Gastroesophageal sphincter (tissue), 4 donors: ENCODE data around the gene MMEL1. TPM values are rescaled to one million over a fixed set of nuclear protein-coding genes. Genes with fewer than 3 reads are reported as not detected.

Experiments
- ATAC-seq: fragments of 150-250 bp; one replicate; pipeline ENCODE4 v1.9.1; 2016; ENCODE audit warnings: mild to moderate bottlenecking, moderate library complexity
- H3K27ac ChIP-seq, 4 donors: fragments of 200-600 bp; sonication (generic) in 3 of 4; 1 replicate in 3 of 4; 2 replicates in 1 of 4; pipeline ENCODE4 v1.5.1; 2016 to 2019
- H3K27me3 ChIP-seq: fragments of 200-600 bp; sonication (generic); one replicate; pipeline ENCODE4 v1.5.1; 2019
- H3K36me3 ChIP-seq, 2 donors: fragments of 200-600 bp; sonication (generic); one replicate each; pipeline ENCODE4 v1.5.1; 2019; ENCODE audit warnings: control low read depth in 1 of 2
- H3K4me1 ChIP-seq, 3 donors: fragments of 200-600 bp; sonication (generic); 1 replicate in 2 of 3; 2 replicates in 1 of 3; pipeline ENCODE4 v1.5.1; 2016 to 2019; ENCODE audit warnings: control low read depth in 2 of 3
- H3K4me3 ChIP-seq, 2 donors: fragments of 200-600 bp; sonication (generic); one replicate each; pipeline ENCODE4 v1.5.1; 2019; ENCODE audit warnings: mild to moderate bottlenecking in 1 of 2, moderate library complexity in 1 of 2
- H3K9me3 ChIP-seq, 3 donors: fragments of 200-600 bp; sonication (generic); one replicate each; pipeline ENCODE4 v1.5.1; 2017 to 2019; ENCODE audit warnings: control low read depth in 2 of 3
- EP300 ChIP-seq: sonication (generic); formaldehyde crosslinking; IDR thresholded peaks from one replicate; pipeline ENCODE4 v1.6.1; 2017; ENCODE audit warnings: antibody characterized with exemption, mild to moderate bottlenecking
- POLR2A ChIP-seq, 2 donors: fragments of 450-650 bp; IDR thresholded peaks; one replicate each; pipeline ENCODE4 v1.6.1; 2017; ENCODE audit warnings: antibody characterized with exemption in 2 of 2, mild to moderate bottlenecking in 2 of 2, moderate library complexity in 1 of 2
- POLR2AphosphoS5 ChIP-seq: sonication (generic); formaldehyde crosslinking; IDR thresholded peaks from one replicate; pipeline ENCODE4 v1.6.1; 2017; ENCODE audit warnings: antibody characterized with exemption
- WGBS, 2 donors: methylation state at CpG; one replicate each; pipeline ENCODE4 v1.1.5; 2018; ENCODE audit warnings: low coverage in 1 of 2; 5-methylcytosine and 5-hydroxymethylcytosine counted together
- total RNA-seq, 4 donors: library from RNA; depleted of rRNA; stranded (reverse); fragments of >200 nt; gene quantifications; one replicate each; pipeline ENCODE4 v1.1.0, GENCODE V29; 2016
- TF ChIP-seq, protein P1 (sequence below), 4 experiments: fragments of 200-600 bp in 2 of 4; fragments of 450-650 bp in 2 of 4; sonication (generic) in 1 of 4; IDR thresholded peaks; one replicate each; pipeline ENCODE4 v1.5.1; 2017 to 2019; ENCODE audit warnings: antibody characterized with exemption in 4 of 4, mild to moderate bottlenecking in 2 of 4, moderate library complexity in 2 of 4

The MMEL1 gene
- total RNA-seq, 4 donors from 2014 or later: 1.4 to 3.9 (median 2.1) TPM; not detected in 1

DNA sequence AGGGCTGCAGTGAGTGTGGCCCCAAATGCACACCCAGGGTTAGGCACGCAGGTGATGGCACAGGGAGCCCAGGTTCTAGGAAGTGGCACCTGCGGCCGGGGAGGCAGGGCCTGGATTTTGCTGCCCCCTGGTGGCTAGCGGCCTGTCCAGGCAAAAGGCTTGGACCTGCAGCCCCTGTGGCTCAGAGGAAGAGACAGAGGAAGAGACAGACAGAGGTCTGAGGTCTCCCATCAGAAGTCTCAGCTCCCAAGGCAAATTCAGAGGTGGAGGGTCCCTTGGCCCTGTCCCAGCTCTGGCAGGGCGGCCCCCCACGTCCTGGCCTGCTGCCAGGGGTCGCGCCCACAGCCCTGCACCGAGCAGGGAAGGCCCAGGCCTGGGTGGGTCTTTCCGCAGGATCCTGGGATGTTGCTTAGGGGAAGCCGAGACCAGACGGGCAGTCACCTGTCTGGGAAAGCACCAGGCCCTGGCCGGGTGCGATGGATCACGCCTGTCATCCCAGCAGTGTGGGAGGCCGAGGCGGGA, 84.7 kb downstream of the MMEL1 start:
- WGBS, 2 donors: no CpG with 5 or more reads among the region's 17 CpGs
- H3K27me3 ChIP-seq: peaks cover 53% of the 10 kb centered on the region
- peak; percentile 32 for ATAC-seq
- peaks cover 0 to 76% (median 34%) of the 10 kb centered on the region in 3 donors for H3K4me1 ChIP-seq
- peak overlapping the region; percentile 1 to 61 for H3K4me3 ChIP-seq
- no peak for TF ChIP-seq POLR2A (IDR thresholded peaks at IDR 0.05)
- TF ChIP-seq, protein P1, sequence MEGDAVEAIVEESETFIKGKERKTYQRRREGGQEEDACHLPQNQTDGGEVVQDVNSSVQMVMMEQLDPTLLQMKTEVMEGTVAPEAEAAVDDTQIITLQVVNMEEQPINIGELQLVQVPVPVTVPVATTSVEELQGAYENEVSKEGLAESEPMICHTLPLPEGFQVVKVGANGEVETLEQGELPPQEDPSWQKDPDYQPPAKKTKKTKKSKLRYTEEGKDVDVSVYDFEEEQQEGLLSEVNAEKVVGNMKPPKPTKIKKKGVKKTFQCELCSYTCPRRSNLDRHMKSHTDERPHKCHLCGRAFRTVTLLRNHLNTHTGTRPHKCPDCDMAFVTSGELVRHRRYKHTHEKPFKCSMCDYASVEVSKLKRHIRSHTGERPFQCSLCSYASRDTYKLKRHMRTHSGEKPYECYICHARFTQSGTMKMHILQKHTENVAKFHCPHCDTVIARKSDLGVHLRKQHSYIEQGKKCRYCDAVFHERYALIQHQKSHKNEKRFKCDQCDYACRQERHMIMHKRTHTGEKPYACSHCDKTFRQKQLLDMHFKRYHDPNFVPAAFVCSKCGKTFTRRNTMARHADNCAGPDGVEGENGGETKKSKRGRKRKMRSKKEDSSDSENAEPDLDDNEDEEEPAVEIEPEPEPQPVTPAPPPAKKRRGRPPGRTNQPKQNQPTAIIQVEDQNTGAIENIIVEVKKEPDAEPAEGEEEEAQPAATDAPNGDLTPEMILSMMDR (IDR thresholded peaks at IDR 0.05): peak in 3 of 4 experiments; percentile 84 to 98 (median 92)
- TF ChIP-seq EP300: no peak
- TF ChIP-seq POLR2AphosphoS5: no peak
- peak overlapping the region; percentile 55 to 90 (median 88) for H3K27ac ChIP-seq
- no peaks in the 10 kb centered on the region for H3K36me3 ChIP-seq
- no peaks in the 10 kb centered on the region for H3K9me3 ChIP-seq

DNA sequence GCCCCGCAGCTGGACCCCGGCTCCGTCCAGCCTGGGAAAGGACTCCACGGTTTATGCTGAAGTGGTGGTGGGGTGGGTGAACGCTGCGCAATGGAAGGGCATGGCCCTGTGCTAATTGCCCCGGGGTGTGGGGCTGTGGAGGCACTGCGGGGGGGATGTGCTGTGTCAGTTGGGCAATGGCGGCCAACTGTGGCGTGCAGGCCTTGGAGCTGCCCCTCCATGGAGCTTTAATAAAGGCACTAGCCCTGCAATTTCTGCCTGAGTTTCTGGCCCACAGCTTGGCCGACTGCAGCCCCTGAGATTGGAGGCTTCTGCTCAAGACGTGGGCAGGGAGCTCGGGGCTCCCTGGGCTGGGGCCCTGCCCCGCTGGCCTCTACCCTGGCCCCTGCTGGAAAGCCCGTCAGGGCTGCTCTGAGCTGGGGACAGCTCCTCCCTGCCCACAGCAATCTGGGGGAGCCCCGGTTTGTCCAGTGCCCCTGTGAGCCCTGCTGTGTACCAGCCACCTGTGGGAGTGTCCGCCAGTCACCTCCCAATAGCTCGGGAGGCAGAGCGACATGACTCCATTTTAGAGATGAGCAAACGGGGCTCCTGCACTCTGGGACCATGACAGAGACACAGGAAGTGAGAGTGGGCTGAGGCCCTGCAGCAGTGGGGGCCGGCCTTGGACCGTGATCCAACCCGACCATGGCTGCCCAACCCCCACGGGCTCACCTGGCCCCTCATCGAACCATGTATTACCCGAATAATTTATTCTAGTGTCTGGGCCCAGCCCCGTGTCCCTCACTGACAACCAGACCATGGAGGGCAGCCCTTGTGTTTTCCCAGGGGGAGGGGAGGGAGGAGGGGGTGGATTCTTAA, 85.4 kb downstream of the MMEL1 start:
- TF ChIP-seq, protein P1 (IDR thresholded peaks at IDR 0.05): no peak
- H3K27ac ChIP-seq: peak overlapping the region in 3 of 4 donors; percentile 88 to 90 (median 88)
- H3K27me3 ChIP-seq: peaks cover 60% of the 10 kb centered on the region
- WGBS, 2 donors: 0 to 4% methylated on average over 2 to 5 of the region's 27 CpGs
- ATAC-seq: no peak
- H3K9me3 ChIP-seq: no peaks in the 10 kb centered on the region
- H3K36me3 ChIP-seq: no peaks in the 10 kb centered on the region
- peak overlapping the region; percentile 35 to 61 for H3K4me3 ChIP-seq
- peaks cover 0 to 76% (median 34%) of the 10 kb centered on the region in 3 donors for H3K4me1 ChIP-seq

DNA sequence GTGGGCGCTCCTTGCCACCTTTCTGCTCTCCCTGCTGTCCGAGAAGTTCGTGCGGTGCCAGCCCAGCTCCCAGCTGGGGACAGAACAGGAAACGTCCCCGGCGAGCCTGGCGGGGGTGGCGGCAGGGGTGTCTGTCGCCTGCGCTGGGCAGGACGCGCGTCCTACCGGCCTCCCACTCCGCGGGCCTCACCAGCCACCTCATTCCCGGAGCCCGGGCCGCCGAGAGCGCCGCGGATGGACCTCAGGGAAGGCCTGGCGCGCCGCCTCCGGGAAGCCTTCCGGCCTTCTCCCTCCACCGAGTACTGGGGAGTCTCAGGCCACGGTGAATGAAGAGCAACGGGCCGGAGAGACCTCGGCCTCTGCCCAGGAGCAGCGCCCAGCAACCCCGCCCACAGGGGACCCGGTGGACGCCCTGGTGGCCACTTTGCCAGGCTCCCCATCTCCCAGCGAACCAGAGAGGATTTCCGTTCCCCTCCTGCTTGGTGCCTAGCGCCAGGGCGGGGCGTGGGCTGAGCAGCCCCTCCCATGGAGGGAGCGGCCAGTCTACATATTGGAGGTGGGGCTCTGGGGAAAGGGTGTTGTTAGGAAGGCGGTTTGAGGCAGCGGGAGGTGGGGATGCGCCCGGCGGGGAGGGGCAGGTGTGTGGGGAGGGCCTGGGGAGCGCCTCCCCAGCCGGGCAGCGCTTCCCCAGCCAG, 86.2 kb downstream of the MMEL1 start:
- Histone ChIP-seq H3K27me3 (peaks cover 67% of the 10 kb centered on the region), H3K9me3 (no peaks in the 10 kb centered on the region), H3K4me3 (peak overlapping the region; percentile 35 to 61), H3K27ac (peak overlapping the region; percentile 26 to 90 (median 88)), H3K4me1 (peaks cover 0 to 76% (median 34%) of the 10 kb centered on the region in 3 donors), H3K36me3 (no peaks in the 10 kb centered on the region)
- peak; percentile 79 for ATAC-seq
- 0% methylated on average over 4 of the region's 52 CpGs; no CpG with 5 or more reads in 1 of the 2 donors for WGBS, 2 donors
- TF ChIP-seq, protein P1 (IDR thresholded peaks at IDR 0.05): peak in 1 of 4 experiments; percentile 21
- TF ChIP-seq EP300 (no peak), POLR2AphosphoS5 (no peak), POLR2A (IDR thresholded peaks at IDR 0.05) (no peak)

DNA sequence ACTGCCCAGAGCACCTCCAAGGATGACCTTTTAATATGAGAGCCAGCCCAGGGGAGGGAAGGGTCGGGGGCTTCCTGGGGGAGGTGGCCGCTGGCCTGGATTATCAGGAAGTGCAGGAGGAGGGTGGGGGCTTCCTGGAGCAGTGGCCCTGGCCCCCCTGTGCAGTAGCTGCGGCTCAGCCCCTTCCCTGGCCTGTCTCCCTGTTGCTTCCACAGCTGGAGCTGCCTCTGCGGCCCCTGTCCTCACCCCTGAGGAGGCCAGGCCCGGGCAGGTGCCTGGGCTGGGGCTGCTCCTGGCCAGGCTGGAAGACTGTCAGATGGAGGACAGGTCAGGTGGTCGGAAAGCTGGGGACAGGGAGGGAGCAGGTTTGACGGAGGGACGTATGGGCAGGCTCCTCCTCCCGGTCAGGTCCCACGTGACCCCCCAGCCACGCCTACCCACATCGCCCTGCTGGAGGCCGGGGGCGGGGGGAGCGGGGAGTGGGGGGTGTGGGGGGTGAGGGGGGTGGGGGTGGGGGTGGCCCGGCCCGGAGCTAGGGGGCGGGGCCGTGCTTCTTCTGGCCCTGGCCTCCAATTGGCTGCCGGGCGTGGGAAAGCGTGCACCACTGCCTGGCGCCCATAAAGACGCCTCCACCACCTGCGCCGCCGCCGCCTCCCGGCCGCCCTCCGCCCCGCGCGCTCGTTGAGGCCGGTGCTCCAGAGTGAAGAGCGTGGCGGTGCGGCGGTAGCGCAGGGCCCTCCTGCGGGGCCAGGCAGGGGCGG, 86.9 kb downstream of the MMEL1 start:
- H3K9me3 ChIP-seq: no peaks in the 10 kb centered on the region
- no peak for TF ChIP-seq EP300
- TF ChIP-seq POLR2A (IDR thresholded peaks at IDR 0.05): peak in 1 of 2 donors; percentile 24
- peak overlapping the region; percentile 35 to 61 for H3K4me3 ChIP-seq
- no peaks in the 10 kb centered on the region for H3K36me3 ChIP-seq
- peaks cover 69% of the 10 kb centered on the region for H3K27me3 ChIP-seq
- no CpG with 5 or more reads among the region's 43 CpGs for WGBS, 2 donors
- H3K27ac ChIP-seq: peak overlapping the region; percentile 26 to 90 (median 88)
- peaks cover 0 to 79% (median 34%) of the 10 kb centered on the region in 3 donors for H3K4me1 ChIP-seq
- ATAC-seq: peak; percentile 63
